ENCODE measurements around the gene ZNF770. TPM values are rescaled to one million over a fixed set of nuclear protein-coding genes. Genes with fewer than 3 reads are reported as not detected.

The ZNF770 gene
- total and polyA plus RNA-seq, 9 donors: 13.5 to 60.2 (median 34.8) TPM

Other genes starting within 250 kb of the ZNF770 start
- not detected for gene GJD2, start 233.3 kb downstream of the ZNF770 start, total RNA-seq
- not detected for gene GJD2, start 233.3 kb downstream of the ZNF770 start, polyA plus RNA-seq
- gene ACTC1, start 192.7 kb downstream of the ZNF770 start, total RNA-seq: 1 to 10 TPM in 3 of 7 donors, under 1 TPM in 2, not detected in 2; 0.59 to 2.9 (median 1.2) TPM
- 10 to 100 TPM in 1 of 2 donors, 1 to 10 TPM in 1; 2.7 to 22.6 TPM for gene ACTC1, start 192.7 kb downstream of the ZNF770 start, polyA plus RNA-seq
- 10 to 100 TPM; 18.5 to 31.3 (median 27.5) TPM for gene AQR, start 18.5 kb downstream of the ZNF770 start, total RNA-seq
- 10 to 100 TPM in 1 of 2 donors, 1 to 10 TPM in 1; 9.2 to 32.4 TPM for gene AQR, start 18.5 kb downstream of the ZNF770 start, polyA plus RNA-seq
- gene NANOGP8, start 97.0 kb upstream of the ZNF770 start, total RNA-seq: 1 to 10 TPM in 3 of 7 donors, under 1 TPM in 4; 0.40 to 3.3 (median 0.97) TPM
- under 1 TPM; 0.16 to 0.33 TPM for gene NANOGP8, start 97.0 kb upstream of the ZNF770 start, polyA plus RNA-seq

Measured in ovary (tissue), 9 donors.